SK-N-SH (cell line): ENCODE results near the gene NRG3. TPM values are rescaled to one million over a fixed set of nuclear protein-coding genes. Genes with fewer than 3 reads are reported as not detected.

Source experiments
- CTCF ChIA-PET: fragments of 300-600, 350-600 bp; formaldehyde crosslinking; extraction: SDS; loops from one replicate; lab custom pipeline; 2021; lab: Yijun Ruan, JAX
- POLR2A ChIA-PET: fragments of 350-600 bp; sonication (Branson Sonifier 250); formaldehyde crosslinking; extraction: SDS; loops from one replicate; lab custom pipeline; 2020; ENCODE audit warnings: antibody characterized with exemption, inconsistent platforms; lab: Yijun Ruan, JAX
- DNase-seq: peaks from one replicate; pipeline ENCODE4 v3.0.0; 2012
- H2AFZ ChIP-seq: fragments of 200-600 bp; sonication (generic); 2 replicates; pipeline ENCODE4 v1.8.1; 2016; ENCODE audit warnings: antibody characterized with exemption, mild to moderate bottlenecking, low read depth
- H3F3A ChIP-seq: fragments of 200-600 bp; sonication (generic); replicated peaks from 2 replicates; pipeline ENCODE3; 2016; ENCODE audit warnings: antibody characterized with exemption, mild to moderate bottlenecking; ENCODE audit not compliant: insufficient read depth
- H3K27ac ChIP-seq, 2 experiments: fragments of 200-500 bp in 1 of 2; fragments of 200-600 bp in 1 of 2; sonication (Bioruptor generic) in 1 of 2; sonication (generic), shearing (Covaris generic) in 1 of 2; 2 replicates each; pipeline versions ENCODE4 v1.5.1 to v1.6.1; 2014 to 2016; ENCODE audit warnings: low read depth in 2 of 2, inconsistent platforms in 1 of 2, low read length in 1 of 2, mild to moderate bottlenecking in 1 of 2, mixed read lengths in 1 of 2
- H3K27me3 ChIP-seq: fragments of 200-600 bp; sonication (generic), shearing (Covaris generic); 2 replicates; pipeline ENCODE4 v1.6.1; 2016; ENCODE audit warnings: mixed run types; ENCODE audit not compliant: insufficient read depth
- H3K36me3 ChIP-seq, 2 experiments: fragments of 200-500 bp in 1 of 2; fragments of 200-600 bp in 1 of 2; sonication (Bioruptor generic) in 1 of 2; sonication (generic) in 1 of 2; replicated peaks in 1 of 2; 2 replicates each; pipeline versions ENCODE3 to v1.5.1; 2014 to 2016; ENCODE audit warnings: low read length in 1 of 2, mild to moderate bottlenecking in 1 of 2; ENCODE audit not compliant: insufficient read depth in 2 of 2, control insufficient read depth in 1 of 2
- H3K4me1 ChIP-seq, 2 experiments: fragments of 200-500 bp in 1 of 2; fragments of 200-600 bp in 1 of 2; sonication (Bioruptor generic) in 1 of 2; sonication (generic), shearing (Covaris generic) in 1 of 2; 2 replicates each; pipeline versions ENCODE4 v1.5.1 to v1.6.1; 2014 to 2016; ENCODE audit warnings: low read depth in 1 of 2, low read length in 1 of 2, mixed run types in 1 of 2; ENCODE audit not compliant: insufficient read depth in 2 of 2, control insufficient read depth in 1 of 2
- H3K4me2 ChIP-seq: fragments of 200-600 bp; sonication (generic), shearing (Covaris generic); 2 replicates; pipeline ENCODE4 v1.6.1; 2017; ENCODE audit warnings: mixed run types
- H3K4me3 ChIP-seq, 2 experiments: fragments of 200-500 bp in 1 of 2; fragments of 200-600 bp in 1 of 2; sonication (Bioruptor generic) in 1 of 2; sonication (generic), shearing (Covaris generic) in 1 of 2; 2 replicates each; pipeline versions ENCODE4 v1.5.1 to v1.8.1; 2014 to 2016; ENCODE audit warnings: low read depth in 2 of 2, inconsistent platforms in 1 of 2, low read length in 1 of 2, mild to moderate bottlenecking in 1 of 2, mixed read lengths in 1 of 2, moderate library complexity in 1 of 2
- H3K79me2 ChIP-seq: fragments of 200-600 bp; sonication (generic); 2 replicates; pipeline ENCODE4 v1.8.1; 2017; ENCODE audit warnings: mild to moderate bottlenecking; ENCODE audit not compliant: insufficient read depth
- H3K9ac ChIP-seq: fragments of 200-600 bp; sonication (generic); 2 replicates; pipeline ENCODE4 v1.6.1; 2017; ENCODE audit warnings: mixed run types
- H3K9me2 ChIP-seq: fragments of 200-600 bp; sonication (generic); 2 replicates; pipeline ENCODE4 v1.6.1; 2017; ENCODE audit warnings: mixed run types
- H3K9me3 ChIP-seq: fragments of 200-600 bp; sonication (generic); 2 replicates; pipeline ENCODE4 v1.6.1; 2017; ENCODE audit warnings: mixed run types, mild to moderate bottlenecking, moderate library complexity
- H4K20me1 ChIP-seq: fragments of 200-600 bp; sonication (generic); 2 replicates; pipeline ENCODE4 v1.6.1; 2017; ENCODE audit warnings: mild to moderate bottlenecking, mixed run types; ENCODE audit not compliant: insufficient read depth
- EP300 ChIP-seq, 2 experiments: IDR thresholded peaks; 2 replicates each; pipeline versions ENCODE4 v1.4.0 to v1.6.1; 2012; ENCODE audit warnings: borderline replicate concordance in 1 of 2, low read depth in 1 of 2, low read length in 1 of 2
- FOSL2 ChIP-seq: IDR thresholded peaks from 2 replicates; pipeline ENCODE4 v1.4.0; 2012; ENCODE audit warnings: low read depth, mild to moderate bottlenecking, moderate library complexity, borderline replicate concordance
- FOXJ3 ChIP-seq: sonication (generic); formaldehyde crosslinking; IDR thresholded peaks from 2 replicates; pipeline ENCODE4 v1.5.1; 2020; ENCODE audit warnings: mild to moderate bottlenecking, missing genetic modification reagents
- FOXM1 ChIP-seq: IDR thresholded peaks from 2 replicates; pipeline ENCODE4 v1.4.0; 2012; ENCODE audit warnings: low read depth, mild to moderate bottlenecking
- GATA2 ChIP-seq: sonication (generic); formaldehyde crosslinking; IDR thresholded peaks from 2 replicates; pipeline ENCODE4 v1.5.0; 2020; ENCODE audit warnings: mild to moderate bottlenecking, missing genetic modification reagents
- MEF2A ChIP-seq: IDR thresholded peaks from 2 replicates; pipeline ENCODE4 v1.4.0; 2012; ENCODE audit warnings: low read depth, borderline replicate concordance
- NRF1 ChIP-seq: IDR thresholded peaks from 2 replicates; pipeline ENCODE4 v1.6.1; 2012; ENCODE audit warnings: low read depth, mild to moderate bottlenecking, low read length
- PBX3 ChIP-seq: IDR thresholded peaks from 2 replicates; pipeline ENCODE4; 2012
- REST ChIP-seq: IDR thresholded peaks from 2 replicates; pipeline ENCODE4 v1.6.1; 2012; ENCODE audit warnings: mild to moderate bottlenecking, low read depth, low read length, moderate library complexity
- RXRA ChIP-seq: IDR thresholded peaks from 2 replicates; pipeline ENCODE4 v1.4.0; 2012; ENCODE audit warnings: low read depth, mild to moderate bottlenecking, borderline replicate concordance
- SMC3 ChIP-seq: IDR thresholded peaks from 2 replicates; pipeline ENCODE4 v1.6.1; 2012; ENCODE audit warnings: low read depth, low read length, improper control_type of control experiment
- TAF1 ChIP-seq: IDR thresholded peaks from 2 replicates; pipeline ENCODE4 v1.6.1; 2012; ENCODE audit warnings: low read depth, mild to moderate bottlenecking, low read length, moderate library complexity, borderline replicate concordance
- TCF12 ChIP-seq: IDR thresholded peaks from 2 replicates; pipeline ENCODE4 v1.4.0; 2012
- USF1 ChIP-seq: IDR thresholded peaks from 2 replicates; pipeline ENCODE4 v1.4.0; 2012; ENCODE audit warnings: low read depth, borderline replicate concordance
- USF2 ChIP-seq: fragments of 150-350 bp; IDR thresholded peaks from 2 replicates; pipeline ENCODE4 v1.6.1; 2017; ENCODE audit warnings: antibody characterized with exemption, low read length, low read depth, borderline replicate concordance
- WGBS: methylation state at CpG from one replicate; pipeline ENCODE4 v1.1.6; 2017; ENCODE audit warnings: low lambda C conversion rate; 5-methylcytosine and 5-hydroxymethylcytosine counted together
- polyA plus RNA-seq, 3 experiments: library from polyadenylated mRNA; depleted of rRNA; stranded (reverse); fragments of >200 nt; gene quantifications; 2 replicates each; pipeline ENCODE4 v1.2.3, GENCODE V29; 2012

Gene NRG3
- polyA plus RNA-seq, 1 of the 3 experiments (the other 2 are of a cell fraction), result 0.03 TPM

GRCh38 chr10:81877596-81877995 lies 2.6 kb downstream of the NRG3 start:
- peaks cover 0 to 9% of the 10 kb centered on the region in 2 experiments; a peak in 1 of 4 replicates for H3K4me1 ChIP-seq
- POLR2A ChIA-PET, result no interaction called here
- WGBS, result 34% methylated on average over 2 of the region's 2 CpGs
- no peak overlapping the region for H3K4me2 ChIP-seq
- peaks cover 16% of the 10 kb centered on the region for H3K27me3 ChIP-seq
- no peaks in the 10 kb centered on the region for H4K20me1 ChIP-seq
- no peak overlapping the region for H3K27ac ChIP-seq
- DNase-seq, result no peak
- no peaks in the 10 kb centered on the region for H3F3A ChIP-seq
- no peaks in the 10 kb centered on the region for H3K36me3 ChIP-seq
- no peak overlapping the region for H3K4me3 ChIP-seq
- TF ChIP-seq PBX3 (no peak), RXRA (no peak), SMC3 (no peak), USF1 (no peak), REST (no peak), TAF1 (no peak), TCF12 (no peak), NRF1 (no peak)
- TF ChIP-seq, all 33 proteins: peak for 0
- Histone ChIP-seq H3K9ac (no peak overlapping the region), H3K79me2 (no peaks in the 10 kb centered on the region), H2AFZ (no peak overlapping the region), H3K9me3 (no peaks in the 10 kb centered on the region), H3K9me2 (no peaks in the 10 kb centered on the region)
- CTCF ChIA-PET, result no interaction called here

- H3F3A ChIP-seq, result no peaks in the 10 kb centered on the region
- POLR2A ChIA-PET, result no interaction called here
- H3K36me3 ChIP-seq, result no peaks in the 10 kb centered on the region
- H3K27me3 ChIP-seq, result no peaks in the 10 kb centered on the region
- H2AFZ ChIP-seq, result no peak overlapping the region
- no peaks in the 10 kb centered on the region for H4K20me1 ChIP-seq
- no peak overlapping the region for H3K27ac ChIP-seq
- TF ChIP-seq FOXJ3 (CRISPR knock-in tag), result no peak
- TF ChIP-seq TAF1, result no peak
- no peak for TF ChIP-seq FOXM1
- TF ChIP-seq USF1, result no peak
- no peak for TF ChIP-seq NRF1
- TF ChIP-seq MEF2A, result no peak
- no peak for TF ChIP-seq EP300 (IDR thresholded peaks at IDR 0.05; ENCODE audit: borderline replicate concordance in 1 of 2, low read depth in 1 of 2, low read length in 1 of 2)
- no peak for TF ChIP-seq RXRA
- no peak for TF ChIP-seq GATA2 (CRISPR knock-in tag)
- no peak for TF ChIP-seq USF2
- TF ChIP-seq FOSL2, result no peak
- WGBS, result 44% methylated on average over 1 of the region's 1 CpG
- no peak overlapping the region for H3K9ac ChIP-seq
- H3K9me2 ChIP-seq, result no peaks in the 10 kb centered on the region
- H3K4me3 ChIP-seq, result no peak overlapping the region
- H3K79me2 ChIP-seq, result no peaks in the 10 kb centered on the region
- no peak overlapping the region for H3K4me2 ChIP-seq
- CTCF ChIA-PET, result no interaction called here
- no peaks in the 10 kb centered on the region for H3K4me1 ChIP-seq
- H3K9me3 ChIP-seq, result no peaks in the 10 kb centered on the region
- DNase-seq, result no peak
Measured at GRCh38 chr10:81882011-81882410, 7.0 kb downstream of the NRG3 start.
